ENCODE data around the gene PCK1. TPM values are rescaled to one million over a fixed set of nuclear protein-coding genes. Genes with fewer than 3 reads are reported as not detected.

PCK1 gene
- total and polyA plus RNA-seq, 2 of the 13 experiments (the other 11 are each of a cell fraction or from before 2014, with no cell fraction given) = 6.5 to 12.6 TPM

DNA sequence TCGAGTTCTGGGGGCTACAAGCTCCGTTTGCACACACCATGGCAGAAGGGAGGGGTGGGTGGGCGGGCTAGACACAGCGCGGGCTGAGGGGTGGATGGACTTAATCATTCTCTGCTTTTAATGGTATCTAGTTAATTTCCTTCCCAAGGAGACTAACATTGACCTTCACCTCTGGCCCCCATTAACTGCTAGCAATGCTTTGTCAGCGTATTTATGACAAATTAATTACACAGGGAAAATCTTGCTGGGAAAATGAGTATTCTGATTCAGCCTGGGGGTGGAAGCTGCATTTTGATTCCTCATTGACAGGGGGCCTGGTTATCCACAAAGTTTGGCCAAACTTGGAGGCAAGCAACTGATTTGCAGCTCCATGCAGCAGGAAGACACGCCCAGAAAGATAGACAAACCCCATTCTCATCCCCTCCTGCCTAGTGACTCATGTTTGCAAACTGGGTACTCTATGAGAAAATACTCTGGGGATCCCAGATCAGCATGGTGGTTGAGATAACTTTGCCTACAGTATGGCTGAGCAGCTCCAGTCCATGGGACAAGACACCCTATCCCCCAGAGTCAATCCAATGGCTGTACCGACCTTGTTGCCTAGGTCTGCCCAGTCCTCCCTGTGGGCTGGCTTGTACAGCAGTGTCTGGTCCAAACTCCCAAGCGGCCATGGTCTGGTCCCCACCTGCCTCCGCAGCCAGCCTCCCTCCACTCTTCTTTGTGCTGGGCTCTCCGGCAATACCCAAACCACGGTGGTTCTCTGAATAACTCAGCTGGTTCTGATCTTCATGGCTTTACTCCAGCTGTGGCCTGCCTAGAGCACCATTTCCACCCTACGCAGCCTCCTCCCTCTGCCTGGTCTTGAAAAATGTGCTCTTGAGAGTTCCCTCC lies 39.7 kb downstream of the PCK1 start:
- Histone ChIP-seq H4K20me1 (ENCODE audit: insufficient read depth, low read length) (no peaks in the 10 kb centered on the region), H3K36me3 (replicated peaks in 1 of 2; ENCODE audit: control insufficient read depth in 1 of 2, insufficient read depth in 2 of 2, low read length in 2 of 2) (no peaks in the 10 kb centered on the region), H3K4me1 (ENCODE audit: insufficient read depth, low read length) (no peaks in the 10 kb centered on the region), H3K4me2 (ENCODE audit: low read depth, low read length) (no peak overlapping the region), H3K4me3 (replicated peaks in 1 of 3; ENCODE audit: insufficient read depth in 1 of 3, low read depth in 2 of 3, low read length in 3 of 3) (no peak overlapping the region), H2AFZ (ENCODE audit: low read length) (no peak overlapping the region), H3K9ac (ENCODE audit: insufficient read depth, low read depth, low read length) (no peak overlapping the region), H3K9me3 (ENCODE audit: low read length) (no peaks in the 10 kb centered on the region), H3K79me2 (ENCODE audit: insufficient read depth, low read length) (no peaks in the 10 kb centered on the region), H3K27me3 (ENCODE audit: control insufficient read depth in 1 of 2, insufficient read depth in 2 of 2, low read length in 2 of 2) (peaks cover 2 to 57% of the 10 kb centered on the region in 2 experiments; a peak in 3 of 5 replicates), H3K27ac (ENCODE audit: extremely low read length, insufficient read depth, low read length) (no peak overlapping the region)
- no peak for FAIRE-seq
- no peak for DNase-seq (ENCODE audit: low spot score)
- in situ Hi-C loops (cut with HindIII; ENCODE audit: extremely low pct_ligation_motif_present, low pct_unique_long_range_greater_than_20kb) (no loop called here), intact Hi-C loops (cut with micrococcal nuclease; ENCODE audit: unreplicated experiment) (no loop called here)
- no peak for TF ChIP-seq ZSCAN20 (CRISPR knock-in tag; IDR thresholded peaks at IDR 0.05; ENCODE audit: borderline replicate concordance)
- TF ChIP-seq MAFF (IDR thresholded peaks at IDR 0.05; ENCODE audit: low read depth, low read length) = peak; percentile 84
- TF ChIP-seq MAFK (conservative IDR thresholded peaks at IDR 0.05 in 1 of 2, IDR thresholded peaks at IDR 0.05 in 1 of 2; ENCODE audit: low read length in 2 of 2) = peak; percentile 83 to 87
- ChIA-PET CTCF (ENCODE audit: low intra/inter-chr PET ratio, low total read pairs) (no interaction called here), POLR2A (no interaction called here)
- 18% methylated on average over 13 of the region's 13 CpGs for WGBS (ENCODE audit: low lambda C conversion rate)
- ATAC-seq = no peak
- no TSS peak for BruUV-seq (replicated peaks)

GRCh38 chr20:57601211-57601570 lies 40.3 kb downstream of the PCK1 start:
- ATAC-seq (no peak), DNase-seq (ENCODE audit: low spot score) (no peak), FAIRE-seq (no peak)
- peaks cover 2 to 57% of the 10 kb centered on the region in 2 experiments; a peak in 3 of 5 replicates for H3K27me3 ChIP-seq (ENCODE audit: control insufficient read depth in 1 of 2, insufficient read depth in 2 of 2, low read length in 2 of 2)
- no peak overlapping the region for H3K4me3 ChIP-seq (replicated peaks in 1 of 3; ENCODE audit: insufficient read depth in 1 of 3, low read depth in 2 of 3, low read length in 3 of 3)
- H3K4me2 ChIP-seq (ENCODE audit: low read depth, low read length) = no peak overlapping the region
- no peaks in the 10 kb centered on the region for H4K20me1 ChIP-seq (ENCODE audit: insufficient read depth, low read length)
- no peaks in the 10 kb centered on the region for H3K9me3 ChIP-seq (ENCODE audit: low read length)
- WGBS (ENCODE audit: low lambda C conversion rate) = 28% methylated on average over 2 of the region's 2 CpGs
- no peak overlapping the region for H3K27ac ChIP-seq (ENCODE audit: extremely low read length, insufficient read depth, low read length)
- H3K79me2 ChIP-seq (ENCODE audit: insufficient read depth, low read length) = no peaks in the 10 kb centered on the region
- BruUV-seq (replicated peaks) = no TSS peak
- no peak overlapping the region for H3K9ac ChIP-seq (ENCODE audit: insufficient read depth, low read depth, low read length)
- no peak overlapping the region for H2AFZ ChIP-seq (ENCODE audit: low read length)
- intact Hi-C loops (cut with micrococcal nuclease; ENCODE audit: unreplicated experiment) = no loop called here
- in situ Hi-C loops (cut with HindIII; ENCODE audit: extremely low pct_ligation_motif_present, low pct_unique_long_range_greater_than_20kb) = no loop called here
- POLR2A ChIA-PET = no interaction called here
- no peaks in the 10 kb centered on the region for H3K4me1 ChIP-seq (ENCODE audit: insufficient read depth, low read length)
- CTCF ChIA-PET (ENCODE audit: low intra/inter-chr PET ratio, low total read pairs) = no interaction called here
- no peaks in the 10 kb centered on the region for H3K36me3 ChIP-seq (replicated peaks in 1 of 2; ENCODE audit: control insufficient read depth in 1 of 2, insufficient read depth in 2 of 2, low read length in 2 of 2)
- TF ChIP-seq AHR (CRISPR knock-in tag; IDR thresholded peaks at IDR 0.05) = no peak
- no peak for TF ChIP-seq CSRNP1 (CRISPR knock-in tag; IDR thresholded peaks at IDR 0.05)
- no peak for TF ChIP-seq U2AF2 (IDR thresholded peaks at IDR 0.05; ENCODE audit: low read depth, low read length)
- no peak for TF ChIP-seq ZNF557 (CRISPR knock-in tag; IDR thresholded peaks at IDR 0.05)
- TF ChIP-seq KDM4B (CRISPR knock-in tag; IDR thresholded peaks at IDR 0.05) = no peak
- no peak for TF ChIP-seq HHEX (CRISPR knock-in tag; IDR thresholded peaks at IDR 0.05)
- no peak for TF ChIP-seq MAFK (conservative IDR thresholded peaks at IDR 0.05 in 1 of 2, IDR thresholded peaks at IDR 0.05 in 1 of 2; ENCODE audit: low read length in 2 of 2)
